ENCODE measurements around the gene RPS2. TPM values are rescaled to one million over a fixed set of nuclear protein-coding genes. Genes with fewer than 3 reads are reported as not detected.
A peak's percentile ranks its signal among the peaks of the same experiment; 100 is the strongest.

Gene RPS2
- total RNA-seq, 2 experiments from 2014 or later, result 3,604 to 3,755 TPM

GRCh38 chr16:1914988-1915387, 49.6 kb downstream of the RPS2 start:
- TF ChIP-seq CTCF (IDR thresholded peaks at IDR 0.05), result no peak
- intact Hi-C loops (cut with DNase I, micrococcal nuclease), result no loop called here
- H3K9me3 ChIP-seq (ENCODE audit: control insufficient read depth in 1 of 2, insufficient read depth in 1 of 2, low read length in 2 of 2), result peaks cover 0 to 22% of the 10 kb centered on the region in 2 experiments
- H3K4me3 Mint-ChIP-seq, result no peak overlapping the region
- ChIA-PET CTCF (no interaction called here), POLR2A (no interaction called here)
- H3K36me3 ChIP-seq (ENCODE audit: insufficient read depth, low read length), result no peaks in the 10 kb centered on the region
- H3K4me1 ChIP-seq (ENCODE audit: insufficient read depth, low read length), result peaks cover 5% of the 10 kb centered on the region
- no peaks in the 10 kb centered on the region for H3K36me3 Mint-ChIP-seq (ENCODE audit: low read depth)
- no peaks in the 10 kb centered on the region for H3K9me3 Mint-ChIP-seq
- no peak overlapping the region for H3K4me3 ChIP-seq (ENCODE audit: low read length)
- no peaks in the 10 kb centered on the region for H3K4me1 Mint-ChIP-seq (ENCODE audit: low read depth)
- no peak overlapping the region for H3K27ac Mint-ChIP-seq
- peaks cover 22 to 48% of the 10 kb centered on the region in 2 experiments for H3K27me3 ChIP-seq (ENCODE audit: control insufficient read depth in 1 of 2, insufficient read depth in 2 of 2, low read length in 2 of 2)
- H3K27me3 Mint-ChIP-seq, result peaks cover 34% of the 10 kb centered on the region
- ATAC-seq (ENCODE audit: poor library complexity), result no peak
- H3K27ac ChIP-seq (ENCODE audit: low read depth in 1 of 2, low read length in 2 of 2), result no peak overlapping the region
- DNase-seq, result no peak

GRCh38 chr16:1914084-1914608, 50.5 kb downstream of the RPS2 start:
- no peak overlapping the region for H3K4me3 Mint-ChIP-seq
- POLR2A ChIA-PET, result no interaction called here
- no peak for TF ChIP-seq CTCF (IDR thresholded peaks at IDR 0.05)

GRCh38 chr16:1913327-1914083, 51.1 kb downstream of the RPS2 start:
- TF ChIP-seq CTCF (IDR thresholded peaks at IDR 0.05), result no peak
- Histone ChIP-seq H3K27ac (ENCODE audit: low read depth in 1 of 2, low read length in 2 of 2) (no peak overlapping the region), H3K9me3 (ENCODE audit: control insufficient read depth in 1 of 2, insufficient read depth in 1 of 2, low read length in 2 of 2) (peaks cover 0 to 12% of the 10 kb centered on the region in 2 experiments), H3K4me1 (ENCODE audit: insufficient read depth, low read length) (peaks cover 3% of the 10 kb centered on the region), H3K4me3 (ENCODE audit: low read length) (no peak overlapping the region), H3K36me3 (ENCODE audit: insufficient read depth, low read length) (no peaks in the 10 kb centered on the region), H3K27me3 (ENCODE audit: control insufficient read depth in 1 of 2, insufficient read depth in 2 of 2, low read length in 2 of 2) (peaks cover 19 to 44% of the 10 kb centered on the region in 2 experiments)
- H3K4me3 Mint-ChIP-seq, result no peak overlapping the region
- H3K9me3 Mint-ChIP-seq, result no peaks in the 10 kb centered on the region
- no peaks in the 10 kb centered on the region for H3K4me1 Mint-ChIP-seq (ENCODE audit: low read depth)
- DNase-seq, result no peak
- H3K36me3 Mint-ChIP-seq (ENCODE audit: low read depth), result no peaks in the 10 kb centered on the region
- POLR2A ChIA-PET, result no interaction called here
- intact Hi-C loops (cut with DNase I, micrococcal nuclease), result no loop called here
- CTCF ChIA-PET, result no interaction called here
- no peak for ATAC-seq (ENCODE audit: poor library complexity)
- H3K27ac Mint-ChIP-seq, result no peak overlapping the region
- H3K27me3 Mint-ChIP-seq, result peaks cover 30% of the 10 kb centered on the region

More at GRCh38 chr16:1914084-1914608, 50.5 kb downstream of the RPS2 start:
- no peak for ATAC-seq (ENCODE audit: poor library complexity)
- no peak overlapping the region for H3K27ac Mint-ChIP-seq
- H3K36me3 Mint-ChIP-seq (ENCODE audit: low read depth), result no peaks in the 10 kb centered on the region
- CTCF ChIA-PET, result no interaction called here
- peaks cover 0 to 15% of the 10 kb centered on the region in 2 experiments for H3K9me3 ChIP-seq (ENCODE audit: control insufficient read depth in 1 of 2, insufficient read depth in 1 of 2, low read length in 2 of 2)
- no peaks in the 10 kb centered on the region for H3K4me1 Mint-ChIP-seq (ENCODE audit: low read depth)
- peaks cover 5% of the 10 kb centered on the region for H3K4me1 ChIP-seq (ENCODE audit: insufficient read depth, low read length)
- H3K27ac ChIP-seq (ENCODE audit: low read depth in 1 of 2, low read length in 2 of 2), result no peak overlapping the region
- intact Hi-C loops (cut with DNase I, micrococcal nuclease), result no loop called here
- H3K27me3 Mint-ChIP-seq, result peaks cover 34% of the 10 kb centered on the region
- H3K36me3 ChIP-seq (ENCODE audit: insufficient read depth, low read length), result no peaks in the 10 kb centered on the region
- H3K4me3 ChIP-seq (ENCODE audit: low read length), result no peak overlapping the region
- H3K27me3 ChIP-seq (ENCODE audit: control insufficient read depth in 1 of 2, insufficient read depth in 2 of 2, low read length in 2 of 2), result peaks cover 22 to 44% of the 10 kb centered on the region in 2 experiments
- H3K9me3 Mint-ChIP-seq, result no peaks in the 10 kb centered on the region
- peak in 1 of 14 experiments; percentile 10 for DNase-seq
